ENCODE data around the gene EMC8. TPM values are rescaled to one million over a fixed set of nuclear protein-coding genes. Genes with fewer than 3 reads are reported as not detected.

Gene EMC8
- total and polyA plus RNA-seq, 4 donors, result 12.0 to 12.4 (median 12.2) TPM

DNA sequence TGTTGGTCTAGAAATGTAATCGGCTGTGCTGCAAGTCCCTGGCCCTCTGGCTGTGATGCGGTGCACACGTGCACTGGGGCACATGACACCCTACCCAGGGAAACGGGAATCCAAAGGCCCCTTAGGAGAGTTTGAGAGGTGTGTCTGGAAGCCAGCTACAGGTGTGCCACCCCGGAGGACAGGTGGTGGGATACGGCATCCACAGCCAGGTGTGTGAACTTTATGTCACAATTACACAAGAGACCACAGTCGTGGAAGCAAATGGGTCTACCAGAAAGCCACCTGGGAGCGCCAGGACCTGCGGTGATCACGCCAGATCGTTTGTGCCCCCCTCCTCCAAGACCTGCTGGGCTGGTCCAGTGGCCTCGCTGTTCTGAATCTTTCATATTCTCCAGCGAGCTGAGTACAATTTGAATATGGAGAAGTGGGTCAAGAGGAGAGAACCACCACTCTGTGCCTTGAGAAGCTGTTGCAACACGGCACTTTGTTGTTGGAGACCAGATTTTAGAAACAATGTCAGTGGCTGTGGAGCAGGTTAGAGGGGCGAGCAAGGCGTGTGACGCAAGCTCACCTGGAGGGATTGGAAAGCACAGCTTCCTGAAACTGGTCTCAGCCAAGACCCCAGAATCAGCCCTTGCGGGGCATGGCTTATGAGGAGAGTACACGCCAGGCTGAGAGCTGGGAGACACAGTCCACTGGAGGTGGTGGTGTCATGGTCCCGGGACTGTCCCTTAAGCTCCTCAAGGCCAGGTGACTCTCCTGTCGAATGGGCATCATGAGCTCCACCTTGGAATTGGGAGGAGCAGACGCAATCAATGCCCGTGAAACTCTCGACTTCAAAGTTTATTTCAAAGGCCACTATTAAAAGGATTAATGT, 37.6 kb upstream of the EMC8 start:
- WGBS, result 78% methylated on average over 24 of the region's 24 CpGs
- Histone ChIP-seq H3K27me3 (ENCODE audit: control insufficient read depth in 4 of 4, insufficient read depth in 4 of 4, low read length in 3 of 4) (no peaks in the 10 kb centered on the region), H3K36me3 (ENCODE audit: control insufficient read depth in 4 of 4, insufficient read depth in 3 of 4, low read depth in 1 of 4, low read length in 3 of 4) (no peaks in the 10 kb centered on the region), H3K4me3 (ENCODE audit: low read depth in 1 of 3, low read length in 3 of 3) (no peak overlapping the region), H3K27ac (ENCODE audit: low read depth in 1 of 2, low read length in 2 of 2) (no peak overlapping the region), H3K9ac (ENCODE audit: low read depth in 1 of 2, low read length in 2 of 2) (no peak overlapping the region), H3K9me3 (ENCODE audit: control insufficient read depth in 4 of 4, low read length in 3 of 4) (peaks cover 0 to 2% (median 0%) of the 10 kb centered on the region in 4 donors), H3K4me1 (ENCODE audit: control insufficient read depth in 4 of 4, insufficient read depth in 4 of 4, low read length in 3 of 4) (no peaks in the 10 kb centered on the region)
- DNase-seq (ENCODE audit: low spot score), result no peak
- TF ChIP-seq EGR1 (IDR thresholded peaks at IDR 0.05; ENCODE audit: low read depth in 2 of 2) (no peak), NR2F2 (IDR thresholded peaks at IDR 0.05) (no peak), MAX (IDR thresholded peaks at IDR 0.05) (no peak), YY1 (IDR thresholded peaks at IDR 0.05) (no peak), RXRA (IDR thresholded peaks at IDR 0.05) (no peak), TAF1 (conservative IDR thresholded peaks at IDR 0.05) (no peak), FOXA2 (IDR thresholded peaks at IDR 0.05) (no peak), HNF4G (IDR thresholded peaks at IDR 0.05) (no peak), GABPA (IDR thresholded peaks at IDR 0.05 in 1 of 2, conservative IDR thresholded peaks at IDR 0.05 in 1 of 2) (no peak), JUND (IDR thresholded peaks at IDR 0.05) (no peak), HNF4A (conservative IDR thresholded peaks at IDR 0.05) (no peak)
- TF ChIP-seq, protein P1, sequence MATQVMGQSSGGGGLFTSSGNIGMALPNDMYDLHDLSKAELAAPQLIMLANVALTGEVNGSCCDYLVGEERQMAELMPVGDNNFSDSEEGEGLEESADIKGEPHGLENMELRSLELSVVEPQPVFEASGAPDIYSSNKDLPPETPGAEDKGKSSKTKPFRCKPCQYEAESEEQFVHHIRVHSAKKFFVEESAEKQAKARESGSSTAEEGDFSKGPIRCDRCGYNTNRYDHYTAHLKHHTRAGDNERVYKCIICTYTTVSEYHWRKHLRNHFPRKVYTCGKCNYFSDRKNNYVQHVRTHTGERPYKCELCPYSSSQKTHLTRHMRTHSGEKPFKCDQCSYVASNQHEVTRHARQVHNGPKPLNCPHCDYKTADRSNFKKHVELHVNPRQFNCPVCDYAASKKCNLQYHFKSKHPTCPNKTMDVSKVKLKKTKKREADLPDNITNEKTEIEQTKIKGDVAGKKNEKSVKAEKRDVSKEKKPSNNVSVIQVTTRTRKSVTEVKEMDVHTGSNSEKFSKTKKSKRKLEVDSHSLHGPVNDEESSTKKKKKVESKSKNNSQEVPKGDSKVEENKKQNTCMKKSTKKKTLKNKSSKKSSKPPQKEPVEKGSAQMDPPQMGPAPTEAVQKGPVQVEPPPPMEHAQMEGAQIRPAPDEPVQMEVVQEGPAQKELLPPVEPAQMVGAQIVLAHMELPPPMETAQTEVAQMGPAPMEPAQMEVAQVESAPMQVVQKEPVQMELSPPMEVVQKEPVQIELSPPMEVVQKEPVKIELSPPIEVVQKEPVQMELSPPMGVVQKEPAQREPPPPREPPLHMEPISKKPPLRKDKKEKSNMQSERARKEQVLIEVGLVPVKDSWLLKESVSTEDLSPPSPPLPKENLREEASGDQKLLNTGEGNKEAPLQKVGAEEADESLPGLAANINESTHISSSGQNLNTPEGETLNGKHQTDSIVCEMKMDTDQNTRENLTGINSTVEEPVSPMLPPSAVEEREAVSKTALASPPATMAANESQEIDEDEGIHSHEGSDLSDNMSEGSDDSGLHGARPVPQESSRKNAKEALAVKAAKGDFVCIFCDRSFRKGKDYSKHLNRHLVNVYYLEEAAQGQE (IDR thresholded peaks at IDR 0.05), result no peak
- TF ChIP-seq, protein P2, sequence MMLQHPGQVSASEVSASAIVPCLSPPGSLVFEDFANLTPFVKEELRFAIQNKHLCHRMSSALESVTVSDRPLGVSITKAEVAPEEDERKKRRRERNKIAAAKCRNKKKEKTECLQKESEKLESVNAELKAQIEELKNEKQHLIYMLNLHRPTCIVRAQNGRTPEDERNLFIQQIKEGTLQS (IDR thresholded peaks at IDR 0.05), result no peak

GRCh38 chr16:85835956-85836705, 36.8 kb upstream of the EMC8 start:
- Histone ChIP-seq H3K4me1 (ENCODE audit: control insufficient read depth in 4 of 4, insufficient read depth in 4 of 4, low read length in 3 of 4) (no peaks in the 10 kb centered on the region), H3K36me3 (ENCODE audit: control insufficient read depth in 4 of 4, insufficient read depth in 3 of 4, low read depth in 1 of 4, low read length in 3 of 4) (no peaks in the 10 kb centered on the region), H3K27me3 (ENCODE audit: control insufficient read depth in 4 of 4, insufficient read depth in 4 of 4, low read length in 3 of 4) (no peaks in the 10 kb centered on the region), H3K27ac (ENCODE audit: low read depth in 1 of 2, low read length in 2 of 2) (no peak overlapping the region), H3K9me3 (ENCODE audit: control insufficient read depth in 4 of 4, low read length in 3 of 4) (peaks cover 0 to 2% (median 0%) of the 10 kb centered on the region in 4 donors), H3K9ac (ENCODE audit: low read depth in 1 of 2, low read length in 2 of 2) (no peak overlapping the region), H3K4me3 (ENCODE audit: low read depth in 1 of 3, low read length in 3 of 3) (no peak overlapping the region)
- TF ChIP-seq RAD21 (IDR thresholded peaks at IDR 0.05), result no peak
- TF ChIP-seq FOXA1 (IDR thresholded peaks at IDR 0.05), result no peak
- no peak for DNase-seq (ENCODE audit: low spot score)
- WGBS, result 83% methylated on average over 22 of the region's 22 CpGs

Data from liver (tissue), 9 donors.